Spleen (tissue), 11 donors: Measurements from ENCODE around the gene CLEC6A. TPM values are rescaled to one million over a fixed set of nuclear protein-coding genes. Genes with fewer than 3 reads are reported as not detected.

Source experiments
- DNase-seq: peaks from one replicate; pipeline ENCODE4 v3.0.0-alpha.2; 2020
- H3K27ac ChIP-seq, 8 donors: fragments of 200-600 bp; sonication (generic) in 7 of 8; 1 replicate in 4 of 8; 2 replicates in 4 of 8; pipeline versions ENCODE4 v1.5.0 to v1.8.0; 2016 to 2021; ENCODE audit warnings: inconsistent platforms in 4 of 8, mild to moderate bottlenecking in 4 of 8, moderate library complexity in 1 of 8
- H3K27me3 ChIP-seq, 7 donors: fragments of 200-600 bp; sonication (generic) in 6 of 7; replicated peaks in 1 of 7; 1 replicate in 4 of 7; 2 replicates in 3 of 7; pipeline versions ENCODE4 v1.5.0 to v1.8.0; 2016 to 2021; ENCODE audit warnings: inconsistent platforms in 3 of 7, mild to moderate bottlenecking in 1 of 7
- H3K36me3 ChIP-seq, 6 donors: fragments of 200-600 bp; sonication (generic) in 5 of 6; 1 replicate in 4 of 6; 2 replicates in 2 of 6; pipeline versions ENCODE4 v1.5.0 to v1.8.0; 2016 to 2021; ENCODE audit warnings: inconsistent platforms in 2 of 6
- H3K4me1 ChIP-seq, 6 donors: fragments of 200-600 bp; sonication (generic) in 5 of 6; 1 replicate in 3 of 6; 2 replicates in 3 of 6; pipeline versions ENCODE4 v1.5.0 to v1.8.0; 2016 to 2021; ENCODE audit warnings: inconsistent platforms in 3 of 6
- H3K4me3 ChIP-seq, 8 donors: fragments of 200-600 bp; sonication (generic) in 7 of 8; 1 replicate in 4 of 8; 2 replicates in 4 of 8; pipeline versions ENCODE4 v1.5.0 to v1.8.0; 2016 to 2021; ENCODE audit warnings: inconsistent platforms in 4 of 8, mild to moderate bottlenecking in 4 of 8, moderate library complexity in 2 of 8
- H3K9me3 ChIP-seq, 8 donors: fragments of 200-600 bp; sonication (generic) in 7 of 8; 1 replicate in 4 of 8; 2 replicates in 4 of 8; pipeline versions ENCODE4 v1.5.0 to v1.8.0; 2016 to 2021; ENCODE audit warnings: inconsistent platforms in 4 of 8
- POLR2A ChIP-seq, 3 donors: fragments of 450-650 bp; IDR thresholded peaks; one replicate each; pipeline ENCODE4 v1.5.1; 2017; ENCODE audit warnings: antibody characterized with exemption in 3 of 3, mild to moderate bottlenecking in 1 of 3
- POLR2AphosphoS5 ChIP-seq, 3 donors: sonication (generic); formaldehyde crosslinking; IDR thresholded peaks; one replicate each; pipeline ENCODE4 v1.5.1; 2017; ENCODE audit warnings: antibody characterized with exemption in 3 of 3
- WGBS, 5 donors: extraction: QIAGEN DNeasy Blood & Tissue Kit in 3 of 5; methylation state at CpG; one replicate each; pipeline versions ENCODE4 v1.1.5 to v1.1.7; 2013 to 2018; 5-methylcytosine and 5-hydroxymethylcytosine counted together
- intact Hi-C: fragments of 100-400 bp; cut with DNase I; formaldehyde crosslinking; loops from one replicate; pipeline ENCODE4 v1.15.0; 2023; ENCODE audit warnings: low total_unique reads
- polyA plus RNA-seq, 3 donors: library from polyadenylated mRNA; stranded (reverse); fragments of 200-250 nt; gene quantifications; one replicate each; pipeline ENCODE4 v1.2.1, GENCODE V29; 2013
- total RNA-seq, 7 donors: library from RNA; depleted of rRNA in 3 of 7; stranded (reverse); fragments of >200 nt in 3 of 7; fragmentation: NEBNext Ultra II Directional in 4 of 7; extraction: Animal tissue kit (Norgen Biotek cat#: 25700) in 4 of 7; gene quantifications; one replicate each; pipeline versions ENCODE4 v1.1.0 to v1.2.1, GENCODE V29; 2016 to 2021
- TF ChIP-seq, protein P1 (sequence below), 11 experiments: fragments of 200-600 bp in 7 of 11; fragments of 450-650 bp in 4 of 11; sonication (generic) in 4 of 11; IDR thresholded peaks in 8 of 11; conservative IDR thresholded peaks in 3 of 11; 1 replicate in 7 of 11; 2 replicates in 4 of 11; pipeline versions ENCODE4 v1.4.0 to v1.8.0; 2016 to 2021; ENCODE audit warnings: antibody characterized with exemption in 11 of 11, inconsistent platforms in 4 of 11, mild to moderate bottlenecking in 1 of 11
- donor health status: healthy with polysubstance abuse.
- donor health status: DM: no; HTN: no; CAD: no; lungs with moderate emphysema.
- donor health status: DM: no; HTN: no; CAD: no.
- donor health status: Bipolar disorder and iron deficiency.
- donor health status: healthy.
- donor health status: DM: no; HTN: no; CAD: no.
- donor health status: DM: yes; HTN: yes; CAD: no.

CLEC6A gene
- total and polyA plus RNA-seq, 10 donors: 0.05 to 0.77 (median 0.20) TPM; not detected in 5

GRCh38 chr12:8446642-8447547 lies 8.9 kb upstream of the CLEC6A start:
- no peak overlapping the region for H3K4me3 ChIP-seq
- peaks cover 0 to 5% (median 0%) of the 10 kb centered on the region in 7 donors for H3K27me3 ChIP-seq
- TF ChIP-seq POLR2A (IDR thresholded peaks at IDR 0.05) (no peak), POLR2AphosphoS5 (IDR thresholded peaks at IDR 0.05) (no peak)
- TF ChIP-seq, protein P1, sequence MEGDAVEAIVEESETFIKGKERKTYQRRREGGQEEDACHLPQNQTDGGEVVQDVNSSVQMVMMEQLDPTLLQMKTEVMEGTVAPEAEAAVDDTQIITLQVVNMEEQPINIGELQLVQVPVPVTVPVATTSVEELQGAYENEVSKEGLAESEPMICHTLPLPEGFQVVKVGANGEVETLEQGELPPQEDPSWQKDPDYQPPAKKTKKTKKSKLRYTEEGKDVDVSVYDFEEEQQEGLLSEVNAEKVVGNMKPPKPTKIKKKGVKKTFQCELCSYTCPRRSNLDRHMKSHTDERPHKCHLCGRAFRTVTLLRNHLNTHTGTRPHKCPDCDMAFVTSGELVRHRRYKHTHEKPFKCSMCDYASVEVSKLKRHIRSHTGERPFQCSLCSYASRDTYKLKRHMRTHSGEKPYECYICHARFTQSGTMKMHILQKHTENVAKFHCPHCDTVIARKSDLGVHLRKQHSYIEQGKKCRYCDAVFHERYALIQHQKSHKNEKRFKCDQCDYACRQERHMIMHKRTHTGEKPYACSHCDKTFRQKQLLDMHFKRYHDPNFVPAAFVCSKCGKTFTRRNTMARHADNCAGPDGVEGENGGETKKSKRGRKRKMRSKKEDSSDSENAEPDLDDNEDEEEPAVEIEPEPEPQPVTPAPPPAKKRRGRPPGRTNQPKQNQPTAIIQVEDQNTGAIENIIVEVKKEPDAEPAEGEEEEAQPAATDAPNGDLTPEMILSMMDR (IDR thresholded peaks at IDR 0.05 in 8 of 11, conservative IDR thresholded peaks at IDR 0.05 in 3 of 11): no peak
- WGBS, 5 donors: 86 to 93% (median 91%) methylated on average over 28 to 35 of the region's 35 CpGs
- DNase-seq: no peak
- H3K4me1 ChIP-seq: no peaks in the 10 kb centered on the region
- no peaks in the 10 kb centered on the region for H3K9me3 ChIP-seq
- intact Hi-C loops: no loop called here
- no peak overlapping the region for H3K27ac ChIP-seq
- no peaks in the 10 kb centered on the region for H3K36me3 ChIP-seq

GRCh38 chr12:8449355-8449859 lies 6.4 kb upstream of the CLEC6A start:
- Histone ChIP-seq H3K27ac (no peak overlapping the region), H3K9me3 (no peaks in the 10 kb centered on the region), H3K36me3 (no peaks in the 10 kb centered on the region), H3K27me3 (peaks cover 0 to 9% (median 0%) of the 10 kb centered on the region in 7 donors), H3K4me1 (no peaks in the 10 kb centered on the region), H3K4me3 (no peak overlapping the region)
- intact Hi-C loops: no loop called here
- DNase-seq: no peak
- no peak for TF ChIP-seq POLR2AphosphoS5 (IDR thresholded peaks at IDR 0.05)
- TF ChIP-seq, protein P1 (IDR thresholded peaks at IDR 0.05 in 8 of 11, conservative IDR thresholded peaks at IDR 0.05 in 3 of 11): no peak
- no peak for TF ChIP-seq POLR2A (IDR thresholded peaks at IDR 0.05)
- WGBS, 5 donors: 70 to 79% (median 76%) methylated on average over 2 to 7 of the region's 7 CpGs

- Histone ChIP-seq H3K27me3 (peaks cover 0 to 9% (median 0%) of the 10 kb centered on the region in 7 donors), H3K36me3 (no peaks in the 10 kb centered on the region), H3K4me1 (peaks cover 0 to 18% (median 2%) of the 10 kb centered on the region in 6 donors), H3K4me3 (no peak overlapping the region), H3K9me3 (no peaks in the 10 kb centered on the region), H3K27ac (peak overlapping the region in 4 of 8 donors; percentile 76 to 86 (median 80))
- DNase-seq: no peak
- intact Hi-C loops: no loop called here
- no peak for TF ChIP-seq POLR2A (IDR thresholded peaks at IDR 0.05)
- WGBS, 5 donors: 89 to 98% (median 95%) methylated on average over 12 of the region's 12 CpGs
Observed at GRCh38 chr12:8452036-8452435, 3.7 kb upstream of the CLEC6A start.

GRCh38 chr12:8453021-8453513 lies 2.7 kb upstream of the CLEC6A start:
- Histone ChIP-seq H3K27ac (peak overlapping the region in 7 of 8 donors; percentile 26 to 86 (median 76)), H3K9me3 (no peaks in the 10 kb centered on the region), H3K27me3 (peaks cover 0 to 9% (median 0%) of the 10 kb centered on the region in 7 donors), H3K4me3 (peak overlapping the region in 1 of 8 donors; percentile 13), H3K36me3 (no peaks in the 10 kb centered on the region), H3K4me1 (peaks cover 0 to 18% (median 2%) of the 10 kb centered on the region in 6 donors)
- TF ChIP-seq POLR2AphosphoS5 (IDR thresholded peaks at IDR 0.05): no peak
- no peak for TF ChIP-seq POLR2A (IDR thresholded peaks at IDR 0.05)
- TF ChIP-seq, protein P1 (IDR thresholded peaks at IDR 0.05 in 8 of 11, conservative IDR thresholded peaks at IDR 0.05 in 3 of 11): no peak
- intact Hi-C loops: no loop called here
- DNase-seq: no peak
- WGBS, 5 donors: 37 to 55% (median 38%) methylated on average over 4 of the region's 4 CpGs
